SK-N-SH (cell line): ENCODE results near the gene CAMSAP1. TPM values are rescaled to one million over a fixed set of nuclear protein-coding genes. Genes with fewer than 3 reads are reported as not detected.

Experiments used
- CTCF ChIA-PET: fragments of 300-600, 350-600 bp; formaldehyde crosslinking; extraction: SDS; loops from one replicate; lab custom pipeline; 2021; lab: Yijun Ruan, JAX
- POLR2A ChIA-PET: fragments of 350-600 bp; sonication (Branson Sonifier 250); formaldehyde crosslinking; extraction: SDS; loops from one replicate; lab custom pipeline; 2020; ENCODE audit warnings: antibody characterized with exemption, inconsistent platforms; lab: Yijun Ruan, JAX
- DNase-seq: peaks from one replicate; pipeline ENCODE4 v3.0.0; 2012
- H2AFZ ChIP-seq: fragments of 200-600 bp; sonication (generic); 2 replicates; pipeline ENCODE4 v1.8.1; 2016; ENCODE audit warnings: antibody characterized with exemption, mild to moderate bottlenecking, low read depth
- H3F3A ChIP-seq: fragments of 200-600 bp; sonication (generic); replicated peaks from 2 replicates; pipeline ENCODE3; 2016; ENCODE audit warnings: antibody characterized with exemption, mild to moderate bottlenecking; ENCODE audit not compliant: insufficient read depth
- H3K27ac ChIP-seq, 2 experiments: fragments of 200-500 bp in 1 of 2; fragments of 200-600 bp in 1 of 2; sonication (Bioruptor generic) in 1 of 2; sonication (generic), shearing (Covaris generic) in 1 of 2; 2 replicates each; pipeline versions ENCODE4 v1.5.1 to v1.6.1; 2014 to 2016; ENCODE audit warnings: low read depth in 2 of 2, inconsistent platforms in 1 of 2, low read length in 1 of 2, mild to moderate bottlenecking in 1 of 2, mixed read lengths in 1 of 2
- H3K27me3 ChIP-seq: fragments of 200-600 bp; sonication (generic), shearing (Covaris generic); 2 replicates; pipeline ENCODE4 v1.6.1; 2016; ENCODE audit warnings: mixed run types; ENCODE audit not compliant: insufficient read depth
- H3K36me3 ChIP-seq, 2 experiments: fragments of 200-500 bp in 1 of 2; fragments of 200-600 bp in 1 of 2; sonication (Bioruptor generic) in 1 of 2; sonication (generic) in 1 of 2; replicated peaks in 1 of 2; 2 replicates each; pipeline versions ENCODE3 to v1.5.1; 2014 to 2016; ENCODE audit warnings: low read length in 1 of 2, mild to moderate bottlenecking in 1 of 2; ENCODE audit not compliant: insufficient read depth in 2 of 2, control insufficient read depth in 1 of 2
- H3K4me1 ChIP-seq, 2 experiments: fragments of 200-500 bp in 1 of 2; fragments of 200-600 bp in 1 of 2; sonication (Bioruptor generic) in 1 of 2; sonication (generic), shearing (Covaris generic) in 1 of 2; 2 replicates each; pipeline versions ENCODE4 v1.5.1 to v1.6.1; 2014 to 2016; ENCODE audit warnings: low read depth in 1 of 2, low read length in 1 of 2, mixed run types in 1 of 2; ENCODE audit not compliant: insufficient read depth in 2 of 2, control insufficient read depth in 1 of 2
- H3K4me2 ChIP-seq: fragments of 200-600 bp; sonication (generic), shearing (Covaris generic); 2 replicates; pipeline ENCODE4 v1.6.1; 2017; ENCODE audit warnings: mixed run types
- H3K4me3 ChIP-seq, 2 experiments: fragments of 200-500 bp in 1 of 2; fragments of 200-600 bp in 1 of 2; sonication (Bioruptor generic) in 1 of 2; sonication (generic), shearing (Covaris generic) in 1 of 2; 2 replicates each; pipeline versions ENCODE4 v1.5.1 to v1.8.1; 2014 to 2016; ENCODE audit warnings: low read depth in 2 of 2, inconsistent platforms in 1 of 2, low read length in 1 of 2, mild to moderate bottlenecking in 1 of 2, mixed read lengths in 1 of 2, moderate library complexity in 1 of 2
- H3K79me2 ChIP-seq: fragments of 200-600 bp; sonication (generic); 2 replicates; pipeline ENCODE4 v1.8.1; 2017; ENCODE audit warnings: mild to moderate bottlenecking; ENCODE audit not compliant: insufficient read depth
- H3K9ac ChIP-seq: fragments of 200-600 bp; sonication (generic); 2 replicates; pipeline ENCODE4 v1.6.1; 2017; ENCODE audit warnings: mixed run types
- H3K9me2 ChIP-seq: fragments of 200-600 bp; sonication (generic); 2 replicates; pipeline ENCODE4 v1.6.1; 2017; ENCODE audit warnings: mixed run types
- H3K9me3 ChIP-seq: fragments of 200-600 bp; sonication (generic); 2 replicates; pipeline ENCODE4 v1.6.1; 2017; ENCODE audit warnings: mixed run types, mild to moderate bottlenecking, moderate library complexity
- H4K20me1 ChIP-seq: fragments of 200-600 bp; sonication (generic); 2 replicates; pipeline ENCODE4 v1.6.1; 2017; ENCODE audit warnings: mild to moderate bottlenecking, mixed run types; ENCODE audit not compliant: insufficient read depth
- CHD2 ChIP-seq: fragments of 150-350 bp; IDR thresholded peaks from 2 replicates; pipeline ENCODE4 v1.6.1; 2018; ENCODE audit warnings: low read length; ENCODE audit not compliant: partially characterized antibody
- CTCF ChIP-seq: fragments of 200-600 bp; sonication (generic); IDR thresholded peaks from 2 replicates; pipeline ENCODE4 v1.6.1; 2017; ENCODE audit warnings: antibody characterized with exemption, mild to moderate bottlenecking, moderate library complexity
- FOXJ3 ChIP-seq: sonication (generic); formaldehyde crosslinking; IDR thresholded peaks from 2 replicates; pipeline ENCODE4 v1.5.1; 2020; ENCODE audit warnings: mild to moderate bottlenecking, missing genetic modification reagents
- FOXM1 ChIP-seq: IDR thresholded peaks from 2 replicates; pipeline ENCODE4 v1.4.0; 2012; ENCODE audit warnings: low read depth, mild to moderate bottlenecking
- GABPA ChIP-seq: IDR thresholded peaks from 2 replicates; pipeline ENCODE4 v1.4.0; 2012; ENCODE audit warnings: low read depth, mild to moderate bottlenecking
- JUND ChIP-seq: IDR thresholded peaks from 2 replicates; pipeline ENCODE4 v1.4.0; 2012
- POLR2AphosphoS5 ChIP-seq: IDR thresholded peaks from 2 replicates; pipeline ENCODE4 v1.6.1; 2012; ENCODE audit warnings: low read depth, low read length
- SMC3 ChIP-seq: IDR thresholded peaks from 2 replicates; pipeline ENCODE4 v1.6.1; 2012; ENCODE audit warnings: low read depth, low read length, improper control_type of control experiment
- TAF1 ChIP-seq: IDR thresholded peaks from 2 replicates; pipeline ENCODE4 v1.6.1; 2012; ENCODE audit warnings: low read depth, mild to moderate bottlenecking, low read length, moderate library complexity, borderline replicate concordance
- WGBS: methylation state at CpG from one replicate; pipeline ENCODE4 v1.1.6; 2017; ENCODE audit warnings: low lambda C conversion rate; 5-methylcytosine and 5-hydroxymethylcytosine counted together
- polyA plus RNA-seq, 3 experiments: library from polyadenylated mRNA; depleted of rRNA; stranded (reverse); fragments of >200 nt; gene quantifications; 2 replicates each; pipeline ENCODE4 v1.2.3, GENCODE V29; 2012

CAMSAP1 gene
- polyA plus RNA-seq, 1 of the 3 experiments (the other 2 are of a cell fraction) = 8.9 TPM

GRCh38 chr9:135903786-135904520 is 3.4 kb downstream of the CAMSAP1 start:
- Histone ChIP-seq H3K4me3 (no peak overlapping the region), H3K79me2 (peaks cover 90% of the 10 kb centered on the region), H3K27ac (no peak overlapping the region), H3K9me3 (no peaks in the 10 kb centered on the region), H3F3A (peaks cover 10% of the 10 kb centered on the region), H3K9ac (no peak overlapping the region), H4K20me1 (peaks cover 72% of the 10 kb centered on the region), H3K9me2 (no peaks in the 10 kb centered on the region), H3K4me2 (no peak overlapping the region), H2AFZ (no peak overlapping the region), H3K36me3 (peaks cover 0 to 3% of the 10 kb centered on the region in 2 experiments), H3K27me3 (no peaks in the 10 kb centered on the region), H3K4me1 (peaks cover 19 to 20% of the 10 kb centered on the region in 2 experiments; a peak in 3 of 4 replicates)
- no peak for DNase-seq
- ChIA-PET POLR2A (no interaction called here), CTCF (interaction anchor here (1.0 kb wide), 1 partner anchor 40 kb away, joined by 3 read pairs; no protein-coding TSS in a partner anchor)
- WGBS = 94% methylated on average over 16 of the region's 16 CpGs
- TF ChIP-seq GABPA = no peak
- TF ChIP-seq TAF1 = no peak
- TF ChIP-seq FOXJ3 (CRISPR knock-in tag) = no peak
- no peak for TF ChIP-seq CTCF
- no peak for TF ChIP-seq FOXM1

GRCh38 chr9:135903358-135903656 is 4.0 kb downstream of the CAMSAP1 start:
- Histone ChIP-seq H4K20me1 (peaks cover 77% of the 10 kb centered on the region), H3K4me2 (no peak overlapping the region), H3K36me3 (peaks cover 0 to 3% of the 10 kb centered on the region in 2 experiments), H3K79me2 (peaks cover 90% of the 10 kb centered on the region), H3K27ac (no peak overlapping the region), H3K4me1 (peaks cover 13 to 15% of the 10 kb centered on the region in 2 experiments; a peak in 3 of 4 replicates), H2AFZ (no peak overlapping the region), H3F3A (peaks cover 11% of the 10 kb centered on the region), H3K9me2 (no peaks in the 10 kb centered on the region), H3K9ac (no peak overlapping the region), H3K27me3 (no peaks in the 10 kb centered on the region), H3K4me3 (no peak overlapping the region), H3K9me3 (no peaks in the 10 kb centered on the region)
- TF ChIP-seq POLR2AphosphoS5 = no peak
- no peak for TF ChIP-seq FOXJ3 (CRISPR knock-in tag)
- TF ChIP-seq CHD2 = no peak
- TF ChIP-seq JUND = no peak
- no peak for TF ChIP-seq SMC3
- TF ChIP-seq CTCF = no peak
- no peak for DNase-seq
- CTCF ChIA-PET = interaction anchor here (1.0 kb wide), 1 partner anchor 39 kb away, joined by 3 read pairs; no protein-coding TSS in a partner anchor
- POLR2A ChIA-PET = no interaction called here
- WGBS = 86% methylated on average over 3 of the region's 3 CpGs
